Tracheal epithelial cell (primary cell): Measurements from ENCODE around the gene GAR1. TPM values are rescaled to one million over a fixed set of nuclear protein-coding genes. Genes with fewer than 3 reads are reported as not detected.

Source experiments
- total RNA-seq: library from RNA; depleted of rRNA; stranded (reverse); fragments of >200 nt; gene quantifications from 2 replicates; pipeline ENCODE4 v1.2.1, GENCODE V29; 2014

GAR1 gene
- 1.7 and 2.3 TPM in 2 replicates for total RNA-seq

GRCh38 chr4:109815151-109816081, at the start of gene GAR1:
Gene GAR1, plus strand, starts transcription at chr4:109815762. Its CDS starts 403 bp downstream, at chr4:109816165.

GRCh38 chr4:109801895-109802319, 13.7 kb upstream of the GAR1 start, which contains the start of gene CFI:
Gene CFI, minus strand, starts transcription at chr4:109801999. Its CDS starts 28 bp downstream, at chr4:109801971.

GRCh38 chr4:109827672-109828071, 12.1 kb downstream of the GAR1 start, which contains the start of gene RRH:
Gene RRH, plus strand, starts transcription at chr4:109827972. Its CDS starts 56 bp downstream, at chr4:109828028.

DNA sequence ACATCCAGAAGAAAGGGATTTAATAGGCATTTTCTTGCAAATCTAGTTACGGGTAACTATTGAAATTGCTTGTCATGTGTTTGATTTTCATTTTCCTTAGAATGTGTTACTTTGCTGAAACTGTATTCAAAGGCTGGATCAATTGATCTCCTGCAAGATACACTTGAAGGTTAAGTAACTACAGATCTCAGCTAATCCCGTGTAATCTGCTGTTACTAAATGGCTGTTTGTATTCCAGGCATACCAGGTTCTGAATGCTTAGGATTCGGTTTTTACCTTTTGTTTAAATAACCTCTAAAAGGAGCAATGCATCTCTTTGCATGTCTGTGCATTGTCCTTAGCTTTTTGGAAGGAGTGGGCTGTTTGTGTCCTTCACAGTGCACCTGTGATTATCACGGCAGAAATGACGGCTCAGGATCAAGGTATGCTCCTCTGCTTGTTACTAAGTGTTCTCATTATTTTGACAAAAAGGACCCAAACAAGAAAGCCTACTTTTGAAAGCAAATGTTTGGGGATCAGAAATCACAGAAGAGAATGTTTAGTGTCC, 32.4 kb downstream of the GAR1 start, which contains the start of gene LRIT3:
TSS of gene LRIT3 (plus strand) at position 212 of the 547 bp plus-strand sequence. CDS start at position 307, 95 bp downstream.

Other genes starting within 250 kb of the GAR1 start
- 30.9 and 63.6 TPM in 2 replicates for gene CASP6, start 112.3 kb upstream of the GAR1 start, total RNA-seq
- gene PLA2G12A, start 85.7 kb upstream of the GAR1 start, total RNA-seq = 13.7 and 20.0 TPM in 2 replicates
- 1.1 and 2.9 TPM in 2 replicates for gene CFI, start 13.8 kb upstream of the GAR1 start, total RNA-seq
- 0.21 TPM in 1 of 2 replicates, not detected in the other for gene RRH, start 12.2 kb downstream of the GAR1 start, total RNA-seq
- gene LRIT3, start 32.3 kb downstream of the GAR1 start, total RNA-seq = 0.21 TPM in 1 of 2 replicates, not detected in the other
- gene EGF, start 97.1 kb downstream of the GAR1 start, total RNA-seq = 0.48 and 1.3 TPM in 2 replicates